GM12873 (cell line): ENCODE results near the gene PHLDB3.

Experiments used
- CTCF ChIP-seq: IDR thresholded peaks from 2 replicates; pipeline ENCODE4 v1.5.1; 2012; ENCODE audit warnings: low read depth, mild to moderate bottlenecking, moderate library complexity, low read length, control low read depth; ENCODE audit not compliant: insufficient read depth; ENCODE audit errors: missing control alignments

PHLDB3 gene

GRCh38 chr19:43471091-43471490 lies 33.5 kb downstream of the PHLDB3 start:
- TF ChIP-seq CTCF = no peak

DNA sequence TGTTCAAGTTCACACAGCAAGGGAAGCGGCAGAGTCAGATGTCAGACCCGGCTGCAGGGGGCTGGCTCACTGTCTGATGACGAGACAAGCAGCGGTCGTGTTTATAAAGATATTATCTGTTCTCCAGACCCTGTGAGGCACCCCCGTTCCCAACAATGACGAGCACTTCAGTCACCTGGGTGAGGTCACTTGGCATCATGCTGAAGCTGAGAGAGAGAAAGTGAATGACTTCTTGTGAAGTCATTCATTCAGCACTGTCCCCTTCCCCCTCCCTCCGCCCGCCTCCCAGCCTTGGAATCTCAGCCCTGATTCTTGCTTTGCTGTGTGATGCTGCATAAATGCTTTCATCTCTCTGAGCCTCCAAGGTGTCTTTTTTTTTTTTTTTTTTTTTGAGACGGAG lies 34.3 kb downstream of the PHLDB3 start:
- no peak for TF ChIP-seq CTCF

GRCh38 chr19:43469160-43469480 lies 35.4 kb downstream of the PHLDB3 start:
- no peak for TF ChIP-seq CTCF

DNA sequence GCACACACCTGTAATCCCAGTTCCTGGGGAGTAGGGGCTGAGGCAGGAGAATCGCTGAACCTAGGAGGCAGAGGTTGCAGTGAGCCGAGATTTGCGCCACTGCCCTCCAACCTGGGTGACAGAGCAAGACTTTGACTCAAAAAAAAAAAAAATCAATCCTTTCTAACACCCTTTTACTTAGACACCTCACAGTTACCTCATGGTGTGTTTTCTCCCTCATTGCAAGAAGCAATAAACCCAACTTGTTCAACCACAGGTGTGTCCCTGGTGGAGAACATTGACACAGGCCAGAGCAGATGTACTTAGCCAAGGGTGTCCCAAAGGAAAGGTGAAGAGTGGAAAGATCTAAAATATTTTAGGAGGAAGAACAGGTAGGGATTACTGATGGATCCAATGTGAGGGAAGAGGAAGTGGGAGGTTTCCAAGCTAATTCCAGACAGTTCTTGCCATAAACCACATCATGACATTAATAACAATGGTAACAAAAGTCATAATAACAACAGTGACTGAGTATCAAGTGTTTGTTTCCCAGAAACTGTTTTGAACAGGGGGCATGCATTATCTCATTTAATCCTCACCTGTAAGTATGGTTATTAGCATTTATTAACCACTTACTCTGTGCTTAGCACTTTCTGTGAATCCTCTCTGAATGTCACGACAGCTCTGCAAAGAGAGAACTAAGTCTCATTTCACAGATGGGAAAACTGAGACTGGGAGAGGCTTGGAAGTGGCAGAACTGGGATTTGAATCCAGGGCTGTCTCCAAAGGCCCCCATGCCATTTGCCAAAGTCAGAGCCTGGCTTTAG lies 36.0 kb downstream of the PHLDB3 start:
- TF ChIP-seq CTCF = no peak

GRCh38 chr19:43467730-43468129 lies 36.8 kb downstream of the PHLDB3 start:
- TF ChIP-seq CTCF = no peak

GRCh38 chr19:43467276-43467675 lies 37.3 kb downstream of the PHLDB3 start:
- TF ChIP-seq CTCF = no peak

GRCh38 chr19:43466793-43467192 lies 37.8 kb downstream of the PHLDB3 start:
- no peak for TF ChIP-seq CTCF
